ENCODE data around the gene IL1RAP. TPM values are rescaled to one million over a fixed set of nuclear protein-coding genes. Genes with fewer than 3 reads are reported as not detected.

The IL1RAP gene
- total RNA-seq, 2 experiments from 2014 or later = 13.7 to 14.7 TPM

DNA sequence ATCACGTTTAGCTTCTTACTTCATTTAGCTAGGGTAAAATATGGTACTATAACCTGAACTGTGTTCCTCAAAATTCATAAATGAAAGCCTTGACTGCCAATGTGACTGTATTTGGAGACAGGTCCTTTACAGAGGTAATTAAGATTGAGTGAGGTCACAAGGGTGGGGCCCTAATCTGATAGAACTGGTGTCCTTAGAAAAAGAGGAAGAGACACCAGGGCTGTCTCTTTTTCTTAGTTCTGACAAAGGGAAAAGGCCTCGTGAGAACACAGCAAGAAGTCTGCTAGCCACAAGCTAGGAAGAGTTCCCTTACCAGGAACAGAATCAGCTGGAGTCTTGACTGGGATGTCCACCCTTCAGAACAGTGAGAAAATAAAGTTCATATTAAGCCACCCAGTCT, 185.9 kb downstream of the IL1RAP start:
- TF ChIP-seq, protein P1, sequence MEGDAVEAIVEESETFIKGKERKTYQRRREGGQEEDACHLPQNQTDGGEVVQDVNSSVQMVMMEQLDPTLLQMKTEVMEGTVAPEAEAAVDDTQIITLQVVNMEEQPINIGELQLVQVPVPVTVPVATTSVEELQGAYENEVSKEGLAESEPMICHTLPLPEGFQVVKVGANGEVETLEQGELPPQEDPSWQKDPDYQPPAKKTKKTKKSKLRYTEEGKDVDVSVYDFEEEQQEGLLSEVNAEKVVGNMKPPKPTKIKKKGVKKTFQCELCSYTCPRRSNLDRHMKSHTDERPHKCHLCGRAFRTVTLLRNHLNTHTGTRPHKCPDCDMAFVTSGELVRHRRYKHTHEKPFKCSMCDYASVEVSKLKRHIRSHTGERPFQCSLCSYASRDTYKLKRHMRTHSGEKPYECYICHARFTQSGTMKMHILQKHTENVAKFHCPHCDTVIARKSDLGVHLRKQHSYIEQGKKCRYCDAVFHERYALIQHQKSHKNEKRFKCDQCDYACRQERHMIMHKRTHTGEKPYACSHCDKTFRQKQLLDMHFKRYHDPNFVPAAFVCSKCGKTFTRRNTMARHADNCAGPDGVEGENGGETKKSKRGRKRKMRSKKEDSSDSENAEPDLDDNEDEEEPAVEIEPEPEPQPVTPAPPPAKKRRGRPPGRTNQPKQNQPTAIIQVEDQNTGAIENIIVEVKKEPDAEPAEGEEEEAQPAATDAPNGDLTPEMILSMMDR (IDR thresholded peaks at IDR 0.05) = no peak
- H3K27me3 Mint-ChIP-seq = peaks cover 32% of the 10 kb centered on the region
- CTCF ChIA-PET = no interaction called here
- no peak overlapping the region for H3K27ac Mint-ChIP-seq
- H3K4me3 Mint-ChIP-seq = no peak overlapping the region
- POLR2A ChIA-PET = no interaction called here
- intact Hi-C loops (cut with DNase I, micrococcal nuclease) = no loop called here
- Histone ChIP-seq H3K4me3 (ENCODE audit: low read length) (no peak overlapping the region), H3K27me3 (ENCODE audit: control insufficient read depth in 1 of 2, insufficient read depth in 2 of 2, low read length in 2 of 2) (no peaks in the 10 kb centered on the region), H3K27ac (ENCODE audit: low read depth in 1 of 2, low read length in 2 of 2) (no peak overlapping the region), H3K36me3 (ENCODE audit: insufficient read depth, low read length) (no peaks in the 10 kb centered on the region), H3K9me3 (ENCODE audit: control insufficient read depth in 1 of 2, insufficient read depth in 1 of 2, low read length in 2 of 2) (no peaks in the 10 kb centered on the region), H3K4me1 (ENCODE audit: insufficient read depth, low read length) (no peaks in the 10 kb centered on the region)
- no peak for DNase-seq
- H3K4me1 Mint-ChIP-seq (ENCODE audit: low read depth) = no peaks in the 10 kb centered on the region
- no peak for ATAC-seq (ENCODE audit: poor library complexity)
- H3K9me3 Mint-ChIP-seq = no peaks in the 10 kb centered on the region
- H3K36me3 Mint-ChIP-seq (ENCODE audit: low read depth) = no peaks in the 10 kb centered on the region

DNA sequence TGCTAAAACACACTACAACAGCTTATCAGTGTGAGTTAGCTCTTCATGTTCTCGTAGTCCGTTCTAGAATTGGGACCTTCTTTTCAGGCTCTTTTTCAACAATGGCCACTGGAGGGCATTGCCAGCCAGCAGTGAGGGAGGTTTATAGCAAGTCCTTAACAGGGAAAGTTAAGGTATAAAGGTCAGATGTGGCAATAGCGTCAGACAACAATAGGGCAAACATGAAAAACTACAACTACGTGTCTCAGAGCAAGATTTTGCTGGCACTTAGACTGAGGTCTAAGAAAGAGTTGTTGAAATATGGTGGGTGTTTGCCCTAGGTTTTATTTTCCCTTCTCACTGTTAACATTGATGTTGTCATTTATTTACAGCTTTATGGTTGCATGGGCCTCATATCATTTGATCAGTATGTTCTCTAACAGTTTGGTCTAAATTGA, 187.2 kb downstream of the IL1RAP start:
- no peak overlapping the region for H3K4me3 ChIP-seq (ENCODE audit: low read length)
- Mint-ChIP-seq H3K4me1 (ENCODE audit: low read depth) (no peaks in the 10 kb centered on the region), H3K27ac (no peak overlapping the region), H3K9me3 (no peaks in the 10 kb centered on the region), H3K27me3 (peaks cover 27% of the 10 kb centered on the region), H3K4me3 (no peak overlapping the region), H3K36me3 (ENCODE audit: low read depth) (no peaks in the 10 kb centered on the region)
- POLR2A ChIA-PET = no interaction called here
- no peak for DNase-seq
- H3K9me3 ChIP-seq (ENCODE audit: control insufficient read depth in 1 of 2, insufficient read depth in 1 of 2, low read length in 2 of 2) = no peaks in the 10 kb centered on the region
- no peaks in the 10 kb centered on the region for H3K27me3 ChIP-seq (ENCODE audit: control insufficient read depth in 1 of 2, insufficient read depth in 2 of 2, low read length in 2 of 2)
- CTCF ChIA-PET = no interaction called here
- no peak for ATAC-seq (ENCODE audit: poor library complexity)
- no peaks in the 10 kb centered on the region for H3K36me3 ChIP-seq (ENCODE audit: insufficient read depth, low read length)
- TF ChIP-seq, protein P1 (IDR thresholded peaks at IDR 0.05) = no peak
- H3K27ac ChIP-seq (ENCODE audit: low read depth in 1 of 2, low read length in 2 of 2) = no peak overlapping the region
- intact Hi-C loops (cut with DNase I, micrococcal nuclease) = no loop called here
- no peaks in the 10 kb centered on the region for H3K4me1 ChIP-seq (ENCODE audit: insufficient read depth, low read length)

DNA sequence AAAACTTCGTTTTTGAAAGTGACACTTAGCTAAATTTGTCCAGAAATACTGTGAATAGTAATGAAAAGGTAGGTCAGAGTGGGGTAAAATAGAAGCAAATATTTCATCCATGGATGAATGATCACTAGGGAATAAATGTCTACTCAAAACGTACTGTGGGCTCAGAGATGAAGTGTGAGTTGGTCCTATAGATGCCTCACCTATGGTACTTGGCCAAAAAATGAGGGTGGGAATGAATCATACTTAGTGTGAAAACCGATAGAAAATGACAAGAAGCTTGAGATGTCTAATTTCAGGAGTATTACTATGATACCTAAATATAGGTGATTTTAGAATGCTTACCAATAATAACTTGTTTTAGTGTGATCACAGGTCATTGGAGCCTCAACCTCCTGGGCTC, 192.7 kb downstream of the IL1RAP start:
- Mint-ChIP-seq H3K4me1 (ENCODE audit: low read depth) (no peaks in the 10 kb centered on the region), H3K4me3 (no peak overlapping the region), H3K27me3 (peaks cover 11% of the 10 kb centered on the region), H3K36me3 (ENCODE audit: low read depth) (no peaks in the 10 kb centered on the region), H3K9me3 (no peaks in the 10 kb centered on the region), H3K27ac (no peak overlapping the region)
- H3K27me3 ChIP-seq (ENCODE audit: control insufficient read depth in 1 of 2, insufficient read depth in 2 of 2, low read length in 2 of 2) = no peaks in the 10 kb centered on the region
- H3K27ac ChIP-seq (ENCODE audit: low read depth in 1 of 2, low read length in 2 of 2) = no peak overlapping the region
- ChIA-PET POLR2A (no interaction called here), CTCF (no interaction called here)
- H3K36me3 ChIP-seq (ENCODE audit: insufficient read depth, low read length) = no peaks in the 10 kb centered on the region
- TF ChIP-seq, protein P1 (IDR thresholded peaks at IDR 0.05) = no peak
- no peak overlapping the region for H3K4me3 ChIP-seq (ENCODE audit: low read length)
- DNase-seq (no peak), ATAC-seq (ENCODE audit: poor library complexity) (no peak)
- no peaks in the 10 kb centered on the region for H3K9me3 ChIP-seq (ENCODE audit: control insufficient read depth in 1 of 2, insufficient read depth in 1 of 2, low read length in 2 of 2)
- H3K4me1 ChIP-seq (ENCODE audit: insufficient read depth, low read length) = no peaks in the 10 kb centered on the region
- intact Hi-C loops (cut with DNase I, micrococcal nuclease) = no loop called here

Other genes starting within 250 kb of the IL1RAP start
- gene CLDN1, start 191.6 kb upstream of the IL1RAP start, total RNA-seq = under 1 TPM; 0.80 to 0.95 TPM
- not detected for gene CLDN16, start 125.9 kb upstream of the IL1RAP start, total RNA-seq
- not detected for gene TMEM207, start 64.2 kb upstream of the IL1RAP start, total RNA-seq

Measured in CD4-positive, alpha-beta T cell (primary cell).